22Rv1 (cell line): Measurements from ENCODE around the gene SNAP47.

Experiments
- H3K27ac ChIP-seq: fragments of 450-650 bp; 2 replicates; pipeline ENCODE4 v1.5.1; 2017
- ZFX ChIP-seq: fragments of 450-650 bp; IDR thresholded peaks from 2 replicates; pipeline ENCODE4 v1.6.1; 2017; ENCODE audit warnings: antibody characterized with exemption, borderline replicate concordance
- TF ChIP-seq, protein P1 (sequence below): fragments of 450-650 bp; IDR thresholded peaks from 2 replicates; pipeline ENCODE4 v1.5.1; 2017; ENCODE audit warnings: mild to moderate bottlenecking

Gene SNAP47

DNA sequence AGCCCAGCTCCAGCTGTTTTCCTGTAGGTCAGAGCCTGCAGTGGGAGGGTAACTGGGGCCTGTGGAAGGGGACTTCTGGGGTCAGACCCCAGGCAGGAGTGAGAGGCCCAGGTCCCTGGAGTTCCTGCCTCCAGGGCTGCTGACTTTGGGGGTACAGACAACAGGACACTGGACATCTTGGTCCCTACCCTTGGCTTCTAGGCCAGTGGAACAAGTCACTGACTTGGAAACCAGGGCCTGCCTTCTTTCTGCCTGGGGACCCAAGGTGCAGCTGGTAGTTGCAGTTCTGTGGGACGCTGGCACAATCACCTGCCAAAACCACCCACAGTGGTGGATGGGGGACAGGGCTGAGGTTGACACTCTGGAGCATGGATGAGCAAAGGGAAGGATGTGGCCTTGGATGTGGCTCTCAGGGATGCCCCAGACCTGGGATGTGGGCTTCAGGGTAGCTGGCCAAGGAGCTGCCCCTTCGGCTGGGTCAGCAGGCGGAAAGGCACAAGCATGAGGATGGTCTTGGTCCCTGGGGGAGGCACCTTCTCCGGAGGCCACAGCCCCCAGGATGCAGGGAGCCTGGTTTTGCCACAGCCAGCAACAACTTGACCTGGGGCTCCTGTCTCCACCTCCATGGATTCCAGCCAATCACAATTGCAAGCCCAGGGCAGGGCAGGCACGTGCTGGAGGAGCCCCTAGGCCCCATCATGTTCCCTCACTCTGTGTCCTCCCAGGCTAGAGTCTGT, 5.9 kb upstream of the SNAP47 start:
- peak overlapping the region; percentile 79 for H3K27ac ChIP-seq
- no peak for TF ChIP-seq ZFX
- TF ChIP-seq, protein P1, sequence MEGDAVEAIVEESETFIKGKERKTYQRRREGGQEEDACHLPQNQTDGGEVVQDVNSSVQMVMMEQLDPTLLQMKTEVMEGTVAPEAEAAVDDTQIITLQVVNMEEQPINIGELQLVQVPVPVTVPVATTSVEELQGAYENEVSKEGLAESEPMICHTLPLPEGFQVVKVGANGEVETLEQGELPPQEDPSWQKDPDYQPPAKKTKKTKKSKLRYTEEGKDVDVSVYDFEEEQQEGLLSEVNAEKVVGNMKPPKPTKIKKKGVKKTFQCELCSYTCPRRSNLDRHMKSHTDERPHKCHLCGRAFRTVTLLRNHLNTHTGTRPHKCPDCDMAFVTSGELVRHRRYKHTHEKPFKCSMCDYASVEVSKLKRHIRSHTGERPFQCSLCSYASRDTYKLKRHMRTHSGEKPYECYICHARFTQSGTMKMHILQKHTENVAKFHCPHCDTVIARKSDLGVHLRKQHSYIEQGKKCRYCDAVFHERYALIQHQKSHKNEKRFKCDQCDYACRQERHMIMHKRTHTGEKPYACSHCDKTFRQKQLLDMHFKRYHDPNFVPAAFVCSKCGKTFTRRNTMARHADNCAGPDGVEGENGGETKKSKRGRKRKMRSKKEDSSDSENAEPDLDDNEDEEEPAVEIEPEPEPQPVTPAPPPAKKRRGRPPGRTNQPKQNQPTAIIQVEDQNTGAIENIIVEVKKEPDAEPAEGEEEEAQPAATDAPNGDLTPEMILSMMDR, result no peak

DNA sequence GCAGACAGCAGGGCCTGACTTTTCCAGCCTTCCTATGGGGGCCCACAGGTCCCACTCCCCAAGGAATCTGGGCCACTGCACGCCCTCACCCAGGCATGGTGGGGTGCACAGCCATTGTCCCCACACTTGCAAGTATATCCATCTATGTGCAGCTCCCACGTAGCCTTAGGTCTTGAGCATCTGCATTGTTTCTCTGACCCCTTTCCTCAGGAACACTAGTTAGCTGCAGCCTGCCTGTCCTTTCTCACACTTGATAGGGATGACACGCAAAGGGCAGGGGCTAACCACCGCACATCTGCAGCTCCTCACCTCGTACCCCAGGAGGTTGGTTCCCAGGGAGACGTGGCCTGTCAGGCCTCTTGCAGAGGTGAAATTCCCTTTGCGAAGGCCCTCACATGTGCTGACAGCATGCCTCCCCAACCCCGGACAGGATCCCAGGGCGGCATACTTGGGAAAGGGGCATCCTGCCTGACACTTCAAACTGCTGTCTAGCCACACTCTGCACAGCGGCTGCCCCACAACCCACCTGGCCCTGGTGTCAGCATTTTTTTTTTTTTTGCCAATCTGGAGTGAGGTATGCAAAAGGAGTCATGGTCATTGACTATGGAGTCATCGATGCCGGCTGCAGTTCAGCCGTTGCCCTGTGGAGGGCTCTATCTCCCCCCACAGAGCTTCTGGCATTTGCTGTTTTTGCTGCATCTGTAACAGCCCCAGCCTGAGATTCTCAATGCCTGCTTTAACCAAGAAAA, 5.2 kb upstream of the SNAP47 start:
- H3K27ac ChIP-seq, result peak overlapping the region; percentile 79
- TF ChIP-seq, protein P1, result peak; percentile 90
- no peak for TF ChIP-seq ZFX

DNA sequence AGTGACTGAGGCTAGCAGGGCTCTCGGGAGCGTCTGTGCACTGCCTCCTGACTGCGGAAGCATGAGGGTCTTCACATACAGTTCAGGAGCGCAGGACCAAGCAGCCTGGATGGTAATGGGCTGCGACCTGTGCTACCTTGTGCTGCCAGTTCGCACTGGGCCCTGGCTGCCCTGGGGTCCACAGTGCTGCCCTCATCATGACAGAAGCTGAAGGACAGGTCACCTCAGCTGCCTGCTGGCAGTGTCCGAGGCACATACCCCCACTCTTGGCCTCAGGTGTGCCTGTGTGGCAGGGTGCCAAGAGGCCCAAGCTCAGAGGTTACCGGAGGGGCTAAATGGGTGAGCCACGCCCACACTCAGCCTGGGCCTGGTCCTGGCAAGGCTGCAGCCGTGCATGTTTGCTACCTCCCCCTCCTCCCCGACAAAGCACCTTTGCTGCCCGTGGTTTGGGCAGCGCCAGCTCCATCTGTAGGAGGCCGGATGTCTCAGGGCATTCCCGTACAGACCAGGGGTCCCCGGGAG, 4.5 kb upstream of the SNAP47 start:
- H3K27ac ChIP-seq, result peak overlapping the region; percentile 79
- TF ChIP-seq, protein P1, result peak; percentile 71
- no peak for TF ChIP-seq ZFX

DNA sequence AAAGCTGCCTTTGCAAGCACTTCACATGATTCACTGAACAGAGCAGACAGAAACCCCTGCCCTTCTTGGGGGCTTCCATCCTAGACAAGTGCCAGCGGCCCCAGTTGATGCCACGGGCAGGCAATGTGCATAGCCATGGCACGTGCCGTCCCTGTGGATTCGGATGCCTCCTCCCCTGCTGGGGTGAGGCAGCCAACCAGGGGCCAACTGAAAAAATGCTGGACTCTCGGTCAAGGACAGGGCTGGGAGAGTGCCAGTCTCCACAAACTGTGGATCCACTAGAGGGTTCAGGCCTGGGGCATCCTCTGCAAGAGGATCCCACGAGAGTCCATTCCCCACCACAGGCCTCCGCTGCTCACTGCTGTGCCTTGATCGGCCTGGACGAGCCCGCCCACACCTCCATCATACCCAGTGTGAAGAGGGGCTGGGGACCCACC, 4.0 kb upstream of the SNAP47 start:
- peak overlapping the region; percentile 79 for H3K27ac ChIP-seq
- TF ChIP-seq ZFX, result no peak
- TF ChIP-seq, protein P1, result no peak

DNA sequence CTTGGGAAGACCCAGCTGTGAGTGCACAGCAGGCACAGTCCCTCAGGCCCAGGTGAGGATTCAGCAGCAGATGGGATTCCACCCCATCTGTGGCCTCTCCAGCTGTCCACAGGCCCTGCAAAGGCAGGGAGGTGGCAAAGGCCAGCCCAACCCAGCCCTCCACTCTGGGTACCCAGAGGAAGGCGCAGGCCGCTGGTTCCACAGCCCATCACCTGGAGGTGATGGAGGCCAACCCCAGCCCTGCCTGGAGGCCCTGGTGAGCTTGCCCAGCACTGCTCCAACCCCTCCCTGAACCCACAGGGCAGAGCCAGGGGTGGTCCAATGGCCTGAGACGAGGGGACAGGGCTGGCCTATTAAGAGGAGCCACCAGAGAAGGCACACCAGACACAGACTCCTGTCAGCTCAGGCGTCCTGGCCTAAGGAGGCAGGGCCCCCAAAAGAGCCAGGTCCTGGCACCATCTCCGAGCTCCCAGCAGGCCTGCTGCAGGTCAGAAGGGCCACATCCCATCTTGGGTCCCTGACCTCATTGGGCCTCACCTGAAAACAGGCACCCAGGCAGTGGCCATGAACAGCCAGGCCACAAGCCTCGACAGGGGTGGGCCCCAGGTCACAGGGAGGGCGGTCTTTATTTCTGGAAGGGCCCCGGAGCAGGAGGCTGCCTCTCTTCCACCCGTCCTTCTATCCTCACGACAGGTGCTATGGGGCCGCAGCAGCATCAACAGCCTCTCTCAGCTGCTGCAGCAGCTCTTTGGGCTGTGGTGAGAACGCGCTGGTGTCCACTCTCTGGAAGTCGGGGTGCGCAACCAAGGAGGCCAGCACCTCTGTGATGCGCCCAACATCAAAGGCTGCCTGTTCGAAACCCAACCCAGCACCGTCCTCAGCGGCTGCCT, 3.3 kb upstream of the SNAP47 start:
- peak overlapping the region; percentile 79 for H3K27ac ChIP-seq
- TF ChIP-seq ZFX, result no peak
- TF ChIP-seq, protein P1, result no peak

DNA sequence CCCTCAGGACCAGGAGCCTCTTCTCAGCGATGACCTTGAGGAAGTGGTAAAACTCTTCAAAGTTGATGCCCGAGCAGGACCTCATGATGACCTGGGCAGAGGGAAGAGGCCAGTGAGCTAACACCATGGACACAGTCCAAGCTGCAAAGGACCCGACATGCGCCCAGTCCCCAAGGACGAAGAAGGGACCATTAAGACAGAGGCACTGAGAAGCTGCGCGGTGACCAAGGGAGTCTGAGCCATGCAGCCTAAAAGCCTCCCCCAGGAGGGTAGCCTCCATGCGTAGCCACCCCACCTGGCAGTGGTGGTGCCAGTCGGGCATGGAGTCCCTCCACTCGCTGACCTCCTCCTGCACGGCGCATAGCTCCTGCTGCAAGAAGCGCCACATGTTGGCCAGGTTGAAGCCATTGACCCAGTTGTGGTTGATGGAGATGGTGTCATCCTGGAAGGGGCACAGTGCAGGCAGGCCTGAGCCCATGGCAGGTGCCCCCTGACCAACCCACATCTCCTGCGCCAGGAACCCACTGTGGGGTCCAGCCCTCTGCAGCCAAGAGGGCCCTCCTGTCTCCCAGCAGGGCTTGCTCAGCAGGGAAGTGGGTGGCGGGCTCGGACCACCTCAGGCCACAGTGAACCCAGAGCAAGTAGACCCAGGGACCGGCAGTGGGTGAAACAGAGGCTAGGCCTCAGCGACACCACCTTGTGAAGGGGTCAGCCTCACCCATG, 2.5 kb upstream of the SNAP47 start:
- H3K27ac ChIP-seq, result peak overlapping the region; percentile 82; the same call in 1 of the 2 replicates
- TF ChIP-seq ZFX, result no peak
- TF ChIP-seq, protein P1, result no peak
